ENCODE results near the gene CLN5. TPM values are rescaled to one million over a fixed set of nuclear protein-coding genes. Genes with fewer than 3 reads are reported as not detected.

The CLN5 gene
- total RNA-seq, 1 experiment from 2014 or later: 20.1 TPM

DNA sequence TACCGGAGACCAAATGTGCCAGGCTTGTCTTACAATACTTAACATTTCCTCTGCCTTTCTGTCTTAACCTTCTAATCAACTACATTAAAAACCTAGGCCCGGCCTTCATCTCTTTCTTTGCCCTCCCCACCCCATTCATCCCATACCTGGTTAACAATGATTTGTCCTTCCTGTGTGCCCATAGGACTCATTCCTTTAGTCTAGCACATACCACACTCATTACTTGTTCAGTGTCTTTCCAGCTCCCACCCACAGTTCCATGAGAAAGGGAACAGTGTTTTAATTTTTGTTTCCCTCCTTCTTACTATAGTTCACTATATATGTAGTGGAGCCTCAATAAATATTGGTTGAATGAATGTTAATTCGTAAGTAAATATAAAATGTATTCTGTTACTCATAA, 2.4 kb downstream of the CLN5 start:
- Histone ChIP-seq H3K4me1 (peaks cover 10% of the 10 kb centered on the region), H3K9me3 (no peaks in the 10 kb centered on the region), H3K27me3 (replicated peaks; ENCODE audit: control insufficient read depth, insufficient read depth, low read length) (no peaks in the 10 kb centered on the region), H3K36me3 (ENCODE audit: control insufficient read depth, insufficient read depth, low read length) (no peaks in the 10 kb centered on the region), H3K4me3 (ENCODE audit: low read depth, low read length) (no peak overlapping the region)
- no peak for DNase-seq
- BruUV-seq (replicated peaks): no TSS peak
- intact Hi-C loops (cut with micrococcal nuclease; ENCODE audit: unreplicated experiment): no loop called here
- POLR2A ChIA-PET: no interaction called here
- TF ChIP-seq, protein P1, sequence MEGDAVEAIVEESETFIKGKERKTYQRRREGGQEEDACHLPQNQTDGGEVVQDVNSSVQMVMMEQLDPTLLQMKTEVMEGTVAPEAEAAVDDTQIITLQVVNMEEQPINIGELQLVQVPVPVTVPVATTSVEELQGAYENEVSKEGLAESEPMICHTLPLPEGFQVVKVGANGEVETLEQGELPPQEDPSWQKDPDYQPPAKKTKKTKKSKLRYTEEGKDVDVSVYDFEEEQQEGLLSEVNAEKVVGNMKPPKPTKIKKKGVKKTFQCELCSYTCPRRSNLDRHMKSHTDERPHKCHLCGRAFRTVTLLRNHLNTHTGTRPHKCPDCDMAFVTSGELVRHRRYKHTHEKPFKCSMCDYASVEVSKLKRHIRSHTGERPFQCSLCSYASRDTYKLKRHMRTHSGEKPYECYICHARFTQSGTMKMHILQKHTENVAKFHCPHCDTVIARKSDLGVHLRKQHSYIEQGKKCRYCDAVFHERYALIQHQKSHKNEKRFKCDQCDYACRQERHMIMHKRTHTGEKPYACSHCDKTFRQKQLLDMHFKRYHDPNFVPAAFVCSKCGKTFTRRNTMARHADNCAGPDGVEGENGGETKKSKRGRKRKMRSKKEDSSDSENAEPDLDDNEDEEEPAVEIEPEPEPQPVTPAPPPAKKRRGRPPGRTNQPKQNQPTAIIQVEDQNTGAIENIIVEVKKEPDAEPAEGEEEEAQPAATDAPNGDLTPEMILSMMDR (IDR thresholded peaks at IDR 0.05; ENCODE audit: insufficient read depth in 1 of 2, low read depth in 1 of 2, low read length in 1 of 2, severe bottlenecking in 1 of 2, unreplicated experiment in 1 of 2): no peak
- Mint-ChIP-seq H3K4me3 (ENCODE audit: unreplicated experiment) (peak overlapping the region; percentile 11), H3K36me3 (ENCODE audit: insufficient read depth, unreplicated experiment) (peaks cover 29% of the 10 kb centered on the region), H3K27me3 (ENCODE audit: insufficient read depth, unreplicated experiment) (no peaks in the 10 kb centered on the region), H3K27ac (ENCODE audit: unreplicated experiment) (peak overlapping the region; percentile 17), H3K4me1 (ENCODE audit: low read depth, unreplicated experiment) (peaks cover 19% of the 10 kb centered on the region), H3K9me3 (ENCODE audit: unreplicated experiment) (no peaks in the 10 kb centered on the region)
- CTCF ChIA-PET: no interaction called here

DNA sequence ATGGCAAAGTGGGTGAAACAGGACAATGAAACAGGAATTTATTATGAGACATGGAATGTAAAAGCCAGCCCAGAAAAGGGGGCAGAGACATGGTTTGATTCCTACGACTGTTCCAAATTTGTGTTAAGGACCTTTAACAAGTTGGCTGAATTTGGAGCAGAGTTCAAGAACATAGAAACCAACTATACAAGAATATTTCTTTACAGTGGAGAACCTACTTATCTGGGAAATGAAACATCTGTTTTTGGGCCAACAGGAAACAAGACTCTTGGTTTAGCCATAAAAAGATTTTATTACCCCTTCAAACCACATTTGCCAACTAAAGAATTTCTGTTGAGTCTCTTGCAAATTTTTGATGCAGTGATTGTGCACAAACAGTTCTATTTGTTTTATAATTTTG, 8.6 kb downstream of the CLN5 start:
- intact Hi-C loops (cut with micrococcal nuclease; ENCODE audit: unreplicated experiment): no loop called here
- H3K4me3 Mint-ChIP-seq (ENCODE audit: unreplicated experiment): no peak overlapping the region
- H3K9me3 Mint-ChIP-seq (ENCODE audit: unreplicated experiment): no peaks in the 10 kb centered on the region
- H3K27me3 Mint-ChIP-seq (ENCODE audit: insufficient read depth, unreplicated experiment): no peaks in the 10 kb centered on the region
- Histone ChIP-seq H3K4me1 (no peaks in the 10 kb centered on the region), H3K4me3 (ENCODE audit: low read depth, low read length) (no peak overlapping the region), H3K27me3 (replicated peaks; ENCODE audit: control insufficient read depth, insufficient read depth, low read length) (no peaks in the 10 kb centered on the region), H3K36me3 (ENCODE audit: control insufficient read depth, insufficient read depth, low read length) (no peaks in the 10 kb centered on the region; the same call in none of the 2 replicates), H3K9me3 (no peaks in the 10 kb centered on the region)
- no peak overlapping the region for H3K27ac Mint-ChIP-seq (ENCODE audit: unreplicated experiment)
- peaks cover 58% of the 10 kb centered on the region for H3K36me3 Mint-ChIP-seq (ENCODE audit: insufficient read depth, unreplicated experiment)
- POLR2A ChIA-PET: no interaction called here
- CTCF ChIA-PET: no interaction called here
- H3K4me1 Mint-ChIP-seq (ENCODE audit: low read depth, unreplicated experiment): no peaks in the 10 kb centered on the region
- no peak for DNase-seq
- no TSS peak for BruUV-seq (replicated peaks)
- TF ChIP-seq, protein P1 (IDR thresholded peaks at IDR 0.05; ENCODE audit: insufficient read depth in 1 of 2, low read depth in 1 of 2, low read length in 1 of 2, severe bottlenecking in 1 of 2, unreplicated experiment in 1 of 2): no peak

DNA sequence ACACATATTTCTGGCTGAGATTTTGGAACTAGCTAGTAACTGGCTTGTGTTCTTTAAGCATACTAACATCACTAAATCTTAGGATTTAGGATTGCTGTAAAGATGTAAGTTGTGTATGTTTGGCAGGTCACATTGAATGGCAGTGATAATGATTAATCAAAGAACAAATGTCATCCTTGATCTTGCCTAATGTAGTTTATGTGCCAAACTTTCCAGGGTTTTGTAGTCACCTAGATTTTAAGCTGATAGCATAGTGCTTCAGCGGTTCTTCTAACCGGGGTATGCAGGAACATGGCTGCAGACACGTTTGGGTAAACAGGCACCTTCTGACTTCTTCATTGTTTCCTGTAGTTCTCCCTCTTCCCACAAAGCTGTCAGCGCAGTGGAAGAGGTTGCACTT, 9.7 kb downstream of the CLN5 start:
- no peaks in the 10 kb centered on the region for H3K27me3 ChIP-seq (replicated peaks; ENCODE audit: control insufficient read depth, insufficient read depth, low read length)
- H3K36me3 ChIP-seq (ENCODE audit: control insufficient read depth, insufficient read depth, low read length): no peaks in the 10 kb centered on the region; the same call in none of the 2 replicates
- POLR2A ChIA-PET: no interaction called here
- H3K4me3 Mint-ChIP-seq (ENCODE audit: unreplicated experiment): no peak overlapping the region
- no peaks in the 10 kb centered on the region for H3K4me1 ChIP-seq
- H3K9me3 Mint-ChIP-seq (ENCODE audit: unreplicated experiment): no peaks in the 10 kb centered on the region
- no peaks in the 10 kb centered on the region for H3K9me3 ChIP-seq
- CTCF ChIA-PET: no interaction called here
- H3K4me3 ChIP-seq (ENCODE audit: low read depth, low read length): no peak overlapping the region
- intact Hi-C loops (cut with micrococcal nuclease; ENCODE audit: unreplicated experiment): no loop called here
- TF ChIP-seq, protein P1 (IDR thresholded peaks at IDR 0.05; ENCODE audit: insufficient read depth in 1 of 2, low read depth in 1 of 2, low read length in 1 of 2, severe bottlenecking in 1 of 2, unreplicated experiment in 1 of 2): no peak
- H3K4me1 Mint-ChIP-seq (ENCODE audit: low read depth, unreplicated experiment): no peaks in the 10 kb centered on the region
- H3K27ac Mint-ChIP-seq (ENCODE audit: unreplicated experiment): no peak overlapping the region
- BruUV-seq (replicated peaks): no TSS peak
- DNase-seq: no peak
- peaks cover 52% of the 10 kb centered on the region for H3K36me3 Mint-ChIP-seq (ENCODE audit: insufficient read depth, unreplicated experiment)
- H3K27me3 Mint-ChIP-seq (ENCODE audit: insufficient read depth, unreplicated experiment): no peaks in the 10 kb centered on the region
